ENCODE data around the gene HOMER2. TPM values are rescaled to one million over a fixed set of nuclear protein-coding genes. Genes with fewer than 3 reads are reported as not detected.

HOMER2 gene
- total and polyA plus RNA-seq, 2 of the 4 experiments (the other 2 are of a cell fraction): 0.54 to 0.79 TPM

DNA sequence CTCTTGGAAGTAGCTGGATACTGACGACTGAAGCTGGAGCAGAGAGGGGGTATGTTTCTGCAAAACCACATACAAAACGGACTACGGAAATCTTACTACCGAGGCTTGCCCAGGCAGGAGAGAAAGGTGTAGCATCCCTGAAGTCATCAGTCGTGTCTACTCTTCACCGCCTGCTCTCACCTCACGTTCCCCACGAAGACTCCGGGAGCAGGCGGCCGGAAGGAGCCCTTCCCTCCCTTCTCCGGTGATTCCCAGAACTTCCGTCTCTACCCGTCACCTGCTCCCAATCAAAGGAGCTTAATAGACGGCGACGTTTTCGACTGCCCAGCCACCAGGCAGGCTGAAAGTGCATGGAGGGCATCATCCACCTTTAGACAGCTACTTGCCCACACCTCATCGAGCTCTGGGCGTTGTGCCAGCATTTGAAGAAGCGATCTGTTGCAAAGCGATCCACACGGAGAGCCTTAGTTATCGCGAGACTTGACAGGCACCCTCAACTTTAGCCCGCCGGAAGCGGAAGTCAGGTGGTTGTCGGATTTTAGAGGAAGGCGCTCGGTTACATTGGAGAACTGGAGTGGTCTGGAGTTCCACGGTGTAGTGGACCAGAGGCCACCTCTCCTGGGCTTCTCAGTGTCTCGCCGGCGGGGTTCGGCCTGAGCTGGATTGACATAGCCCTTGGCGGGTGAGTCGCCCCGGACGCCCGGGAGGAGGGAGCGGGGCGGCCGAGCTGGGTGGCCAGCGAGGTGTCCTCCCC, 33.3 kb upstream of the HOMER2 start, which contains the start of gene RAMAC (continued):
- no peak for TF ChIP-seq RAD21 (IDR thresholded peaks at IDR 0.05; ENCODE audit: low read length)

DNA sequence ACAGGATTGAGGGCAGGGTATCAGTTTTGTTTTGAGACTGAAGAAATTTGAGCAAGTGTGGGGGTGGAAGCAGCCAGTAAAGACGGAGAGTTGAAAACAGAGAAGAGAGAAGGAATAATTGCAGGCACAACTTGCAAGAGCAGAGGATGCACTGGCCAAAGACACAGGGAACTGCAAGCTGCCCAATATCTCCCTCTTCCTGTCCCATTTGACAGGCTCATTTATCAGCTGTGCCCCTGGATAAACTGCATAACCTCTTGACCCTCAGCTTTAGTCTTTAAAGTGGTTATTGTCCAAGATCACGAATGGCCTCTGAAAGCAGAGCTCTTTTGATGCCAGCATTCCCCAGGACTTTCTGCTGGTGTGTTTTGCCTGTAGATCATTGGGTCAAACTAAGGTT, 28.5 kb upstream of the HOMER2 start:
- Histone ChIP-seq H3K9me1 (ENCODE audit: insufficient read depth, low read length) (peaks cover 8% of the 10 kb centered on the region), H4K91ac (ENCODE audit: insufficient read depth, low read depth, low read length) (no peak overlapping the region), H3K27me3 (ENCODE audit: control insufficient read depth, insufficient read depth, low read length) (no peaks in the 10 kb centered on the region), H2AK5ac (ENCODE audit: low read depth, low read length) (no peak overlapping the region), H3K79me1 (ENCODE audit: low read depth in 1 of 2, low read length in 2 of 2) (peaks cover 5 to 8% of the 10 kb centered on the region in 2 experiments), H2AFZ (replicated peaks; ENCODE audit: low read length, poor library complexity) (no peak overlapping the region), H3K23ac (ENCODE audit: low read depth, low read length) (no peak overlapping the region), H3K4ac (ENCODE audit: low read depth, low read length) (no peak overlapping the region), H3K4me3 (ENCODE audit: insufficient read depth, low read depth, low read length) (no peak overlapping the region), H3K4me2 (ENCODE audit: low read depth, low read length) (no peak overlapping the region), H4K5ac (ENCODE audit: low read depth, low read length) (no peak overlapping the region), H2AK9ac (replicated peaks; ENCODE audit: low read depth, low read length, poor library complexity) (no peak overlapping the region), H3K4me1 (ENCODE audit: control insufficient read depth, insufficient read depth, low read length) (peaks cover 3% of the 10 kb centered on the region; the same call in 1 of the 2 replicates), H4K20me1 (ENCODE audit: insufficient read depth, low read length) (no peaks in the 10 kb centered on the region), H2BK5ac (ENCODE audit: low read depth, low read length, poor library complexity, severe bottlenecking) (no peak overlapping the region), H3K56ac (ENCODE audit: extremely low read depth, insufficient read depth, low read length) (no peak overlapping the region), H3K27ac (ENCODE audit: insufficient read depth, low read length) (no peak overlapping the region), H2BK20ac (ENCODE audit: low read depth, low read length) (no peak overlapping the region), H3K9me3 (ENCODE audit: control insufficient read depth, insufficient read depth, low read length) (no peaks in the 10 kb centered on the region), H4K8ac (ENCODE audit: low read depth in 2 of 2, low read length in 2 of 2) (no peak overlapping the region), H3K9ac (ENCODE audit: low read depth, low read length) (no peak overlapping the region), H2BK120ac (ENCODE audit: low read depth, low read length) (no peak overlapping the region), H2BK15ac (ENCODE audit: low read depth, low read length) (no peak overlapping the region), H3K36me3 (ENCODE audit: control insufficient read depth, insufficient read depth, low read length) (no peaks in the 10 kb centered on the region), H3K14ac (replicated peaks; ENCODE audit: low read depth, low read length) (no peak overlapping the region), H3K18ac (ENCODE audit: low read depth, low read length) (no peak overlapping the region)
- WGBS, 2 experiments (ENCODE audit: extremely low coverage in 2 of 2, insufficient read length in 1 of 2): no CpG with 5 or more reads among the region's 2 CpGs
- BruUV-seq (replicated peaks): no TSS peak
- POLR2A ChIA-PET (ENCODE audit: unreplicated experiment): no interaction called here
- TF ChIP-seq RAD21 (IDR thresholded peaks at IDR 0.05; ENCODE audit: low read length): no peak
- no peak for TF ChIP-seq SMC3 (IDR thresholded peaks at IDR 0.05; ENCODE audit: low read depth, low read length)
- in situ Hi-C loops (cut with MboI; ENCODE audit: low sequenced_read_pairs) (no loop called here), intact Hi-C loops (cut with micrococcal nuclease) (no loop called here), dilution Hi-C loops (cut with HindIII; ENCODE audit: low sequenced_read_pairs, unreplicated experiment) (no loop called here)
- DNase-seq (no peak), ATAC-seq (ENCODE audit: low read depth) (no peak)
- CTCF ChIA-PET: no interaction called here
